Tibial nerve (tissue), 3 donors: Measurements from ENCODE around the gene TMEM132D.

ENCODE experiments used
- CTCF ChIP-seq, 5 experiments: fragments of 200-600 bp in 3 of 5; fragments of 450-650 bp in 2 of 5; sonication (generic) in 3 of 5; IDR thresholded peaks; one replicate each; pipeline ENCODE4 v1.5.1; 2016 to 2019; ENCODE audit warnings: antibody characterized with exemption in 5 of 5, mild to moderate bottlenecking in 3 of 5, moderate library complexity in 2 of 5
- POLR2A ChIP-seq, 2 donors: fragments of 450-650 bp; IDR thresholded peaks; one replicate each; pipeline ENCODE4 v1.6.1; 2017; ENCODE audit warnings: antibody characterized with exemption in 2 of 2, mild to moderate bottlenecking in 2 of 2, moderate library complexity in 2 of 2

- TF ChIP-seq POLR2A (IDR thresholded peaks at IDR 0.05), result no peak
- no peak for TF ChIP-seq CTCF (IDR thresholded peaks at IDR 0.05)
Measured at GRCh38 chr12:129211862-129212630, 691.8 kb downstream of the TMEM132D start.
